ENCODE measurements around the gene TSPAN1.

TSPAN1 gene

GRCh38 chr1:46174448-46175231 lies at the start of gene TSPAN1:
Gene TSPAN1, plus strand, starts transcription at chr1:46175087. Its CDS starts 6,021 bp downstream, at chr1:46181108.
- no peak for DNase-seq

GRCh38 chr1:46128344-46128743 lies 46.5 kb upstream of the TSPAN1 start:
- no peak for DNase-seq

- no peak for DNase-seq
These were observed 44.8 kb upstream of the TSPAN1 start for GRCh38 chr1:46130121-46130520.

GRCh38 chr1:46130606-46131005 lies 44.3 kb upstream of the TSPAN1 start:
- peak; percentile 27 for DNase-seq

GRCh38 chr1:46131093-46131492 lies 43.8 kb upstream of the TSPAN1 start:
- no peak for DNase-seq

GRCh38 chr1:46131712-46132528 lies 43.0 kb upstream of the TSPAN1 start:
- DNase-seq = peak; percentile 70

GRCh38 chr1:46132529-46133180 lies 42.2 kb upstream of the TSPAN1 start, which contains the start of gene PIK3R3:
Gene PIK3R3, minus strand, starts transcription at chr1:46132629. Its CDS starts 677 bp downstream, at chr1:46131952.
- peak; percentile 96 for DNase-seq

- peak; percentile 88 for DNase-seq
These were observed 41.7 kb upstream of the TSPAN1 start for GRCh38 chr1:46133181-46133658.

GRCh38 chr1:46133781-46134350 lies 41.0 kb upstream of the TSPAN1 start:
- DNase-seq = no peak

GRCh38 chr1:46134660-46135331 lies 40.1 kb upstream of the TSPAN1 start:
- DNase-seq = no peak

GRCh38 chr1:46136711-46137110 lies 38.2 kb upstream of the TSPAN1 start:
- no peak for DNase-seq

- no peak for DNase-seq
These were observed 37.0 kb upstream of the TSPAN1 start for GRCh38 chr1:46137916-46138315.

- DNase-seq = no peak
These were observed 26.6 kb upstream of the TSPAN1 start for GRCh38 chr1:46148318-46148717.

GRCh38 chr1:46150085-46150484 lies 24.8 kb upstream of the TSPAN1 start:
- DNase-seq = no peak

GRCh38 chr1:46152016-46152415 lies 22.9 kb upstream of the TSPAN1 start:
- no peak for DNase-seq

GRCh38 chr1:46153228-46153627 lies 21.7 kb upstream of the TSPAN1 start:
- no peak for DNase-seq

GRCh38 chr1:46153732-46154131 lies 21.2 kb upstream of the TSPAN1 start:
- DNase-seq = no peak

GRCh38 chr1:46157916-46158311 lies 17.0 kb upstream of the TSPAN1 start:
- no peak for DNase-seq

- DNase-seq = no peak
These were observed 16.3 kb upstream of the TSPAN1 start for GRCh38 chr1:46158312-46159281.

- DNase-seq = no peak
These were observed 15.4 kb upstream of the TSPAN1 start for GRCh38 chr1:46159516-46159915.

- no peak for DNase-seq
These were observed 14.7 kb upstream of the TSPAN1 start for GRCh38 chr1:46160212-46160611.
